ENCODE data around the gene RAI1.

RAI1 gene

GRCh38 chr17:17721140-17721668 is 39.9 kb downstream of the RAI1 start:
- no peak for DNase-seq

DNA sequence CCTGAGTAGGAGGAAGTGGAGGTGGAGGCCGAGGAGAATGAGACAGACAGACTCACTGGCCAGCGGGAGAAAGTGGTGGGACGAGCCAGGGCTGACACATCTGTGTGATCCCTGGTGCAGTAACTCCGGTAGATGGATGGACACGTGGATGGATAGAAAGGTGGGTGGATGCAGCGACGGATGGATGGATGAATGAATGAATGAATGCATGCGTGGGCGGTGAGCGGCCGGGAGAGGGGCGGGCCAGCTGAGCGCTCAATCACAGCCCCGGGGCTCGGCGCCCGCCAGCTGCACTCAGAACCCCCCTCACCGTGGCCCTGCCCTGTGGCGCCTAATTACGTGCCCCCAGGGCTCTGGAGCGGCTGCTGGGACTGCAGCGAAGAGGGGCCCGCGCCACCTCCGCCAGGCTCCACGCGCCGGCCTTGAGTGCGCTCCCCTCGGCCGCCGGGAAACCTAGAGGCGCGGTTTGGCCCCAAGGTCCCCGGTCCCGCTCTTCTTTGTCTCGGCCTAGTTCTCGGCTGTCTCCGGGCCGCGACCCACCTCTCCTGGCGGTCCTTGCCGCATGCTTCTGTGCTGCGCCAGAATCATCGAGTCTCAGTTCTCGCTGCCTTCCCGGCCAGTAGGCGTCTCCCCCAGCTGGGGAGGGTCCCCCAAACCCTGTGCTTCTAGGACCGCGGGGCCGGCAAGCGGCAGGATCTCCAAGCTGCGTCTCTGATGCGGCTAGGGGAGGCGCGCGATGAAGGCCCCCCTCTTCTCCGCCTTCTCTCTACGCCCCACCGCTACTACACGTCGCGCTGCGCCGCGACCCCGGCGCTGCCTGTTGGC is 41.0 kb downstream of the RAI1 start:
- no peak for DNase-seq

- DNase-seq: no peak
Measured at GRCh38 chr17:17722906-17723353, 41.7 kb downstream of the RAI1 start.

DNA sequence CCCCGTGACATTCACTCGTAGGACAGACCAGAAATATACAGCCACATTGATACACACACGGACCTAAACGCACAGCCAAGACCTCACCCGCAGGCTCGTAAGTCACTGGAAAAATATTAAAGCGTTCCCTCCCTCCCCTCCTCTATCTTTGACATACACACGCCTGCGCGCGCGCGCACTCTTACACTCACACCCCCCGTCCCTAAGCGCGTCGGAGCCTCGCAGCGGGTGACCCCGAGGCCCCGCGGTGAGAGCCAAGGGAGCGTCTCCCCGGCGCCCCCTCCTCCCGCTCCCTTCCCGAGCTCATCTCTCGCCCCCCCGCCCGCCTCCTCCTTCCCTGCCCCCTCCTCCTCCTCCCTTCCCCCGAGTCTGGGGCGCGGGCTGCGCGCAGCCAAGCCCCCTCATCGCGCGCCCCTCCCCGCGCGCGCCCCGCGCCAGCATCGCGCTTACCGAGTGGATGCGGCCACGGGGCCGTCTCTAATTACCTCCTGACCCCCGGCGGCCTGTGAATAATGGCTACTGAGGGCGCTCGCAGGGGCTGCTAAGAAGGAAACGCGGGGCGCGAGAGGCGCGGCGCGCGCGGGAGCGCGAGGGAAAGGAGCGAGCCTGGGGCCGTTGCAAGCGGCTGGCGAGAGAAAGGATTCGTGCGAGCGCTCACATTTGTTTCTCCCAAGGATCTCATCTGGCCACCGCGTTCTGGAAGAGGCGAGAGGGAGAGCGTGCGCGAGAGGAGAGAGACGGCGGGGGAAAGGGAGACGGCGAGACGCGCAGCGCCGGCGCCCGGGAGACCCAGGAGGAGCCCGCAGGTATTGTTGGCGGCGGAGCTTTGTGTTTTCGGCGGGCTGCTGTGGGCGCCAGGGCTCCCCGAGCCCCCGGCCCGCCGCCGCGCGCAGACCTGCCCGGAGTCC is 42.4 kb downstream of the RAI1 start:
- no peak for DNase-seq

GRCh38 chr17:17724307-17725010 is 43.2 kb downstream of the RAI1 start:
- peak; percentile 24 for DNase-seq

GRCh38 chr17:17725011-17725751 is 43.9 kb downstream of the RAI1 start:
- DNase-seq: no peak

GRCh38 chr17:17725752-17726457 is 44.6 kb downstream of the RAI1 start:
- DNase-seq: no peak

- DNase-seq: no peak
Measured at GRCh38 chr17:17726458-17727060, 45.3 kb downstream of the RAI1 start.

DNA sequence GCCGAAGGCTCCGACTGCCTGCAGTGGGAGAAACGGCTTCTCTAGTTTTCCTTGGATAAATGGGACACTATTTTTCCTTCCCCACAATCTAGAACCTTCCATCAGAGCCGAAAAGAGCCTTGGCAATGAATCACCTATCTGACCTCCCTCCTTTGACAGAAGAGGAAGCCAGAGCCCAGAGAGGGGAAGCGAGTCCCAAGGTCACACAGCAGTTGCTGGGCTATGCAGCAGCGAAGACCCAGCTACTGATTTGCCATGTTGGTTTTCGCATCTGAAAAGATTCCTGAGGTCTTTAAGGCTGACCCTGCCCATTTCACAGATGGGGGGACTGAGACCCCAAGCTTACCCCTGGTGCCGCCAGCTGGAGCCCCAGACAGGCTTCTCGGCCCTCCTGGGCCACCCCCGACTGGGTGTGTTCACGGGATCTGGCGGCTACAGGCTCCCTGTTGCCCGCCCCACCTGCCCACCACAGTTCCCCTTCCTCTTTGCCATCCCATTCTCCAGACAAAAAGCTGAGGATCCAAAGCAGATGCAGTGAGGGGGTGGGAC is 45.9 kb downstream of the RAI1 start:
- no peak for DNase-seq

DNA sequence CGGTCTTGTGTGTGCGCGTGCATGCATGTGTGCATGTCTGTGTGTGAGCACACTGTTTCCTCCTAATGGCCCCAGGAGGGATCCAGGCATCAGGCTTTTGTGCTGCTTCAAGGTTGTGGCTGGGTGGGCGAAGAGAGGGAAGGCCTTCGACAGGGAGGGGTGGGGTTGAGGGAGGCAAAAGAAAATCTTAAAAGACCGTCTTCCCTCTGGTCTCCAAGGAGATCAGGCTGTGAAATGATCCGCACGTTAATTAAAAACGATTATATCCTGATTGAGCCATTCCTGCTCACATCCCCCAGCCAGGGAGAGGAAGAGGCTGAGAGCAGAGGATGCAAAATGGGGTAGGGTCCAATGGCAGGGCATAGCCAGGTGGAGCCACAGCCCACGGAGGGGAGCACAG is 46.9 kb downstream of the RAI1 start:
- DNase-seq: no peak

- DNase-seq: no peak
Measured at GRCh38 chr17:17728550-17729251, 47.4 kb downstream of the RAI1 start.

GRCh38 chr17:17729620-17730249 is 48.5 kb downstream of the RAI1 start:
- DNase-seq: peak; percentile 76

DNA sequence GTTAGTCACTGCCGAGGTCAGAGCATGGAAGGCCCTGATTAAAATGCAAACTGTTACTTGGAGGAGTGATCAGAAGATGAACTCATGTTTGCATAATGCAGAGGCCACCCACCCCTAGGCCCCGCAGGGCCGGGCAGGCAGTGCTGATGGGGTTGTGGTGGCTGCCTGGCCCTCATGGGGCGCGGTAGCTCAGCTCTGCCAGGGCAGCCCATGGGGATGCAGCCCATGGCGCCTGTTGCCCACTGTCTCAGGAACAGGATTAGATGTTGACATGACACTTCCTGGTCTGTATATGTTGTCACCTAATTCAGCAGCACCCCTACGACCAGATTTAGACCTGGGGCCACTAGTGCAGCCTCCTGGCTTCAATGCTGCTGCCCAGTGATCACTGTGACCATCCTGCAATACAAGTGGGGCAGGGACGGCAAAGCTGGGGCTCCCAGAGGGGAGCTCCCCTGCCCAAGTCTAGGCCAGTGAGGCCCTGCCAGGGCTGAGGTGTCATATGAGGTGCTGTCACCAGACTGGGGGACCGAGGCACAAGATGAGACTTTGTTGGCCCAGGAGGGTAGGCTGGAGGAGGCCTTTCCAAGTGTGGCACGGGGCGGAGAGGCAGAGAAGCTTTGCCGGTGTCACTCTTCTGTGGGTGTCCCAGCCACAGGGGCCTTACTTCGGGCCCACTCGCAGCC is 49.1 kb downstream of the RAI1 start:
- no peak for DNase-seq

GRCh38 chr17:17732444-17732843 is 51.2 kb downstream of the RAI1 start:
- DNase-seq: no peak

DNA sequence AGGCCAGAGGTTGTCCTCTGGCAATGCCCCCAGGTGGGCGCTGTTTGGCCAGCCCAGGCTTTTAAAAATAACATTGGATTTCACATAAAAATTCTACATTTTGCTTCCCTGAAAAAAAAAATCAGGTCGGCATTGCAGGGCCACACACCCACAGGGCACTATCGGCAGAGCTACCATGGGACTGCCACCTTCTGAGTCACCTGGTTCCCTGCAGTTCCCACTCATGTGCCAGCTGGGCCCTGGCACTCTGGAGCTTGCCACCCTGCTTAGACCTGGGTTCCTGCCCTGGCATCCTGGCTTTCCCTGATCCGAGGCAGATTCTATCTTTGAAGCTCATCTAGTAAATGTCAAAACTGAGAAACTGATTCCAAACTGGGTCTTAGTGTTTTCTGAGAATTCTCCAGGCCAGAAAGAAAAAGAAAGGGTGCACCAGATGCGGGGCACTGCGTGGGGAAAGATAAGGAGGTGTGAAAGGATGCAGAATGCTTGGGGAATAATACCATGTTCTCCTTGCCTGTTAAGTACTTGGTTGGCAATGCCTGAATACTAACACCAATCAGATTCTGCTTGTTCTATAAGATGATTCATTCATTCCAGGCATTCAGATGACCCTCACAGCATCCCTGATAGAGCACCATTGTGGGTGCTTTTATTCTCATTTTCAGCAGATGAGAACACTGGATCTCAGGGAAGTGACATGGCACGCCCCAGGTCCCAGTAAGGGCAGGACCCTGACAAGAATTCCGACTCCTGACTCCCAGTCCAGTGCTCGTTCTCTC is 51.8 kb downstream of the RAI1 start:
- DNase-seq: no peak

DNA sequence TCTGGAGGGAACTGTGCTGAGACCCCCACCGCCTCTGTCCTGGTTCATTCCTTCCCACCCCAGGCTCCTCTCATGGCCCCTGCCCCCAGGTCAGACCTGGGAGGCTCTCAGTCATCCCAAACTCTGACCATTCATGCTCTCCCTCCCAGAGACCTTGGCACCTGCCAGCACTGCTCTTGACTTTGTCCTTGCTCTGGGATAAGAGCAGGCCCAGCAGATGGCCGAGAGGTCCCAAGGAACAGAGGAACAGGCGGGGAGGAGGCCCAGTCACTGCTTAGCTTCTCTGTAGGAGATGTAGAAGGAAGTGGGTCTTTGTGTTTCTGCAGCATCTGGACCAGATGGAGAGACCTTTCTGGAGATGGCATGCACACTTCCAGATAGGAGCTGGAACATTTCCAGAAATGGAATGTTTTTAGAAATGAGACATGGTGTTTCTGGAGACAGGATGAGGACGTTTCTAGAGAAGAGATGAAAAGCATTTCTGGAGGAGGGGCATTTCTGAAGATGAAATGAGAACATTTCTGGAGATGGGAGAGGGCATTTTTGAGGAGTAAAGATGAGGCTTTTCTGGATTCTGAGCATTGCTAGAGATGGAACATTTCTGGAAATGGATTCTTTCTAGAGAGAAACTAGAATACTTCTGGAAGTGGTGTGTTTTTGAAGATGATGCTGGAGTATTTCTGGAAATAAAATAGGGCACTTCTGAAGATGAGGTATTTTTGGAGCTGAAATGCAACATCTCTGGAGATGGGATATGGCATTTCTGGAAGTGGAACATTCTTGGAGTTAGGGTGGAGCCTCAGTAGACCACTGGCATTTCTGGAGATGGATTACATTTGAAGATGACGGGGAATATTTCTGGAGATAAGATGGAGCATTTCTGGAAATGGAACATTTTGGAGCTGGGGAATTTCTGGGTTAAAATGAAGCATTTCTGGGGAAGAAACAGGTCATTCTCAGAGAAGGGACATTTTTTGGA is 55.2 kb downstream of the RAI1 start:
- no peak for DNase-seq
